Esophagus muscularis mucosa (tissue), 4 donors: ENCODE data around the gene NGDN. TPM values are rescaled to one million over a fixed set of nuclear protein-coding genes. Genes with fewer than 3 reads are reported as not detected.

Experiments
- DNase-seq: peaks from one replicate; pipeline ENCODE4 v3.0.0-alpha.2; 2017; ENCODE audit errors: extremely low spot score
- H3K27ac ChIP-seq, 4 donors: fragments of 200-600 bp; sonication (generic); replicated peaks in 1 of 4; 1 replicate in 3 of 4; 2 replicates in 1 of 4; pipeline ENCODE4 v1.5.1; 2016 to 2019; ENCODE audit warnings: mild to moderate bottlenecking in 1 of 4
- H3K27me3 ChIP-seq, 4 donors: fragments of 200-600 bp; sonication (generic); one replicate each; pipeline versions ENCODE4 v1.5.1 to v1.6.0; 2016 to 2019
- H3K36me3 ChIP-seq, 4 donors: fragments of 200-600 bp; sonication (generic); one replicate each; pipeline ENCODE4 v1.5.1; 2016 to 2019
- H3K4me1 ChIP-seq, 4 donors: fragments of 200-600 bp; sonication (generic); one replicate each; pipeline ENCODE4 v1.5.1; 2016 to 2019
- H3K4me3 ChIP-seq, 4 donors: fragments of 200-600 bp; sonication (generic); 1 replicate in 2 of 4; 2 replicates in 2 of 4; pipeline ENCODE4 v1.5.1; 2016 to 2019; ENCODE audit warnings: mild to moderate bottlenecking in 4 of 4, moderate library complexity in 1 of 4
- H3K9me3 ChIP-seq, 4 donors: fragments of 200-600 bp; sonication (generic); 1 replicate in 3 of 4; 2 replicates in 1 of 4; pipeline ENCODE4 v1.5.1; 2016 to 2019
- EP300 ChIP-seq: sonication (generic); formaldehyde crosslinking; IDR thresholded peaks from one replicate; pipeline ENCODE4 v1.6.1; 2017; ENCODE audit warnings: antibody characterized with exemption
- POLR2A ChIP-seq: fragments of 450-650 bp; IDR thresholded peaks from one replicate; pipeline ENCODE4 v1.6.1; 2017; ENCODE audit warnings: antibody characterized with exemption, moderate library complexity, mild to moderate bottlenecking, low read depth
- POLR2AphosphoS5 ChIP-seq, 2 donors: sonication (generic); formaldehyde crosslinking; IDR thresholded peaks; one replicate each; pipeline ENCODE4 v1.6.1; 2017; ENCODE audit warnings: antibody characterized with exemption in 2 of 2
- WGBS: methylation state at CpG from one replicate; pipeline ENCODE4 v1.1.5; 2018; 5-methylcytosine and 5-hydroxymethylcytosine counted together
- intact Hi-C: fragments of 100-400 bp; cut with DNase I; formaldehyde crosslinking; loops from one replicate; pipeline ENCODE4 v1.15.1; 2023
- total RNA-seq, 4 donors: library from RNA; depleted of rRNA; stranded (reverse); fragments of >200 nt; gene quantifications; one replicate each; pipeline versions ENCODE4 v1.1.0 to v1.2.1, GENCODE V29; 2016
- TF ChIP-seq, protein P1 (sequence below), 3 experiments: fragments of 200-600 bp in 2 of 3; fragments of 450-650 bp in 1 of 3; sonication (generic) in 2 of 3; IDR thresholded peaks; one replicate each; pipeline ENCODE4 v1.5.1; 2017 to 2019; ENCODE audit warnings: antibody characterized with exemption in 3 of 3, mild to moderate bottlenecking in 2 of 3, moderate library complexity in 1 of 3

The NGDN gene
- total RNA-seq, 4 donors from 2014 or later = 21.6 to 43.2 (median 34.0) TPM

DNA sequence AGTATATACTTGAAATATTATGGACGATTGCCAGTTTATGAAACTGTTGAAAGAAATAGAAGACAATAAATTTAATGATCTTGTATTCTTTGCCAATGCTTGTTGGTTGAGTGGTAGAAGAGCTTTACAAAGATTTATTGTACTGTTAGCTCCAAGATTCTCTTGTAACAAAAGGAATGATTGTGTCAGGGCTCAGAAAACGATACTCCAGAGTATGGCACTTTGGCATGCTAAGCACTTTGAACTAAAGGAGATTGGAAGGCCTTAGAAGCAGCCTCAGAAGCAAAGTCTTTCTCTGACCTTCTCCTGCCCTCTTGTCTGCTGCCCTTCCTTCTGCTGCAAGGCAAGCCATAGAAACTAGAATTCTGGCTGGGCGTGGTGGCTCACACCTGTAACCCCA is 4.2 kb upstream of the NGDN start:
- TF ChIP-seq, protein P1, sequence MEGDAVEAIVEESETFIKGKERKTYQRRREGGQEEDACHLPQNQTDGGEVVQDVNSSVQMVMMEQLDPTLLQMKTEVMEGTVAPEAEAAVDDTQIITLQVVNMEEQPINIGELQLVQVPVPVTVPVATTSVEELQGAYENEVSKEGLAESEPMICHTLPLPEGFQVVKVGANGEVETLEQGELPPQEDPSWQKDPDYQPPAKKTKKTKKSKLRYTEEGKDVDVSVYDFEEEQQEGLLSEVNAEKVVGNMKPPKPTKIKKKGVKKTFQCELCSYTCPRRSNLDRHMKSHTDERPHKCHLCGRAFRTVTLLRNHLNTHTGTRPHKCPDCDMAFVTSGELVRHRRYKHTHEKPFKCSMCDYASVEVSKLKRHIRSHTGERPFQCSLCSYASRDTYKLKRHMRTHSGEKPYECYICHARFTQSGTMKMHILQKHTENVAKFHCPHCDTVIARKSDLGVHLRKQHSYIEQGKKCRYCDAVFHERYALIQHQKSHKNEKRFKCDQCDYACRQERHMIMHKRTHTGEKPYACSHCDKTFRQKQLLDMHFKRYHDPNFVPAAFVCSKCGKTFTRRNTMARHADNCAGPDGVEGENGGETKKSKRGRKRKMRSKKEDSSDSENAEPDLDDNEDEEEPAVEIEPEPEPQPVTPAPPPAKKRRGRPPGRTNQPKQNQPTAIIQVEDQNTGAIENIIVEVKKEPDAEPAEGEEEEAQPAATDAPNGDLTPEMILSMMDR (IDR thresholded peaks at IDR 0.05) = no peak
- TF ChIP-seq POLR2AphosphoS5 (IDR thresholded peaks at IDR 0.05) = no peak
- TF ChIP-seq POLR2A = no peak
- intact Hi-C loops = loop anchor here (5.0 kb wide), 1 partner anchor 138 kb away; no protein-coding TSS in a partner anchor
- 66% methylated on average over 2 of the region's 3 CpGs for WGBS

GRCh38 chr14:23468704-23469126 is 788 bp upstream of the NGDN start:
- TF ChIP-seq EP300 (no peak), POLR2A (no peak), POLR2AphosphoS5 (IDR thresholded peaks at IDR 0.05) (no peak)
- TF ChIP-seq, protein P1 (IDR thresholded peaks at IDR 0.05) = no peak
- Histone ChIP-seq H3K36me3 (peaks cover 24 to 31% (median 29%) of the 10 kb centered on the region in 4 donors), H3K27me3 (no peaks in the 10 kb centered on the region), H3K9me3 (no peaks in the 10 kb centered on the region), H3K4me1 (peaks cover 6 to 12% (median 9%) of the 10 kb centered on the region in 4 donors), H3K4me3 (peak overlapping the region; percentile 56 to 93 (median 82)), H3K27ac (peak overlapping the region; percentile 80 to 87 (median 83))
- intact Hi-C loops = loop anchor here (5.0 kb wide), 1 partner anchor 141 kb away; no protein-coding TSS in a partner anchor
- WGBS = 78% methylated on average over 15 of the region's 15 CpGs
- no peak for DNase-seq

More for the DNA sequence above, 4.2 kb upstream of the NGDN start:
- Histone ChIP-seq H3K9me3 (no peaks in the 10 kb centered on the region), H3K27ac (no peak overlapping the region), H3K4me1 (peaks cover 3 to 5% (median 4%) of the 10 kb centered on the region in 4 donors), H3K4me3 (no peak overlapping the region), H3K27me3 (no peaks in the 10 kb centered on the region), H3K36me3 (no peaks in the 10 kb centered on the region)
- no peak for DNase-seq

GRCh38 chr14:23469906-23470403 is 452 bp downstream of the NGDN start:
- Histone ChIP-seq H3K36me3 (peaks cover 34 to 44% (median 41%) of the 10 kb centered on the region in 4 donors), H3K9me3 (no peaks in the 10 kb centered on the region), H3K4me3 (peak overlapping the region; percentile 71 to 95 (median 92)), H3K27me3 (no peaks in the 10 kb centered on the region), H3K27ac (peak overlapping the region; percentile 80 to 87 (median 86)), H3K4me1 (peaks cover 6 to 12% (median 9%) of the 10 kb centered on the region in 4 donors)
- 6% methylated on average over 10 of the region's 11 CpGs for WGBS
- intact Hi-C loops = loop anchor here (5.0 kb wide), 1 partner anchor 143 kb away; no protein-coding TSS in a partner anchor
- TF ChIP-seq POLR2A = no peak
- no peak for TF ChIP-seq POLR2AphosphoS5 (IDR thresholded peaks at IDR 0.05)
- TF ChIP-seq EP300 = no peak
- TF ChIP-seq, protein P1 (IDR thresholded peaks at IDR 0.05) = no peak
- DNase-seq = no peak

GRCh38 chr14:23470947-23471346 is 1.4 kb downstream of the NGDN start:
- Histone ChIP-seq H3K4me3 (no peak overlapping the region), H3K27me3 (no peaks in the 10 kb centered on the region), H3K4me1 (peaks cover 6 to 12% (median 9%) of the 10 kb centered on the region in 4 donors), H3K27ac (no peak overlapping the region), H3K9me3 (no peaks in the 10 kb centered on the region), H3K36me3 (peaks cover 44 to 54% (median 51%) of the 10 kb centered on the region in 4 donors)
- WGBS = 92% methylated on average over 1 of the region's 1 CpG
- no peak for TF ChIP-seq POLR2AphosphoS5 (IDR thresholded peaks at IDR 0.05)
- TF ChIP-seq EP300 = no peak
- TF ChIP-seq POLR2A = no peak
- TF ChIP-seq, protein P1 (IDR thresholded peaks at IDR 0.05) = no peak
- no peak for DNase-seq
- intact Hi-C loops = no loop called here
